Measurements from ENCODE around the gene TRIM22.
"Not testable (repeated sequence)": the region's sequence is repeated elsewhere in the genome, so short reads cannot be mapped to it uniquely, and the experiment has no call there.

The TRIM22 gene

DNA sequence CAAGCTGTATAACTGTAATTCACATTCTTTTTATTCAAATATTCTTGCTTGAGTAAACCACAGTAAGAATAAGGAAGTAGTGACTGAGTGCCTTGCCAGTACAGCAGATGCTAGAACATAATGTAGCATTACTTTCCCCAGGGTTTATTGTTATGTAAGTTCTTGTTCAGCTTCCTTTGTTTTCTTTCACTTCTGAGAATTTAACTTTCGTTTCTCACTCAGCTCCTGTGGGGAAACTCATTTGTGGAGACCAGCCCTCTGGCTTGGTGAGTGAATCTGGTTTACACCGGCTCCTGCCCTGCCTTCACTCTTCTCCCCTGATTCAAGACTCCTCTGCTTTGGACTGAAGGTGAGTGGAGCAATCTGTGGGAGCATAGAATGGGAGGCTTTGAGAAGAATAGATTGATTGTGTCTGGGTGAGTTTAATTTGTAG lies at the start of gene TRIM22:
Gene TRIM22 (plus strand): TSS at position 240 of the 433 bp plus-strand sequence. CDS start 6,443 bp downstream, outside the sequence.
- no peak within 1 kb of the TSS for H3K27ac ChIP-seq
- no peaks in the 10 kb centered on the region for H3K36me3 ChIP-seq (ENCODE audit: insufficient read depth, low read length)
- TF ChIP-seq POLR2AphosphoS5 (IDR thresholded peaks at IDR 0.05; ENCODE audit: borderline replicate concordance, low read depth, low read length): no peak
- TF ChIP-seq FOXP2 (optimal IDR thresholded peaks at IDR 0.05; ENCODE audit: control extremely low read depth, extremely low read length, insufficient read depth): no peak
- no peak for TF ChIP-seq EZH2 (IDR thresholded peaks at IDR 0.05)
- H3K9ac ChIP-seq (ENCODE audit: insufficient read length): peak within 1 kb of the TSS; percentile 4
- no peak for DNase-seq (ENCODE audit: low read depth, low spot score)
- no peak within 1 kb of the TSS for H3K4me3 ChIP-seq
- H3K9me3 ChIP-seq (ENCODE audit: low read depth, low read length): no peaks in the 10 kb centered on the region

DNA sequence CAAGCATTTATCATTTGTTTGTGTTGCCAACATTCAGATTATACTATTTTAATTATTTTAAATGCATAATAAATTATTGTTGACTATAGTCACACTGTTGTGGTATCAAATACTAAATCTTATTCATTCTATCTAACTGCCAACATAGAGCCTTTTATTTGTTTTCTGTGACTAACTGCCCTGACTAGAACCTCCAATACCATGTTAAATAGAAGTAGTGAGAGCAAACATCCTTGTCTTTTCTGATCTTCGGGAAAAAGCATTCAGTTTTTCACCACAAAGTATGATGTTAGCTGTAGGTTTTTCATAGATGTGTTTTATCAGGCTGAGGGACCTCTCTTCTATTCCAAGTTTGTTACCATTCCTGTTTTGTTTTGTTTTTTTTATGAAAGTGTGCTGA lies 49.6 kb upstream of the TRIM22 start:
- no peak overlapping the region for H3K9ac ChIP-seq (ENCODE audit: insufficient read length)
- no peaks in the 10 kb centered on the region for H3K9me3 ChIP-seq (ENCODE audit: low read depth, low read length)
- no peak for DNase-seq (ENCODE audit: low read depth, low spot score)
- no peak overlapping the region for H3K4me3 ChIP-seq
- no peak overlapping the region for H3K27ac ChIP-seq
- H3K36me3 ChIP-seq (ENCODE audit: insufficient read depth, low read length): no peaks in the 10 kb centered on the region
- no peak for TF ChIP-seq FOXP2 (optimal IDR thresholded peaks at IDR 0.05; ENCODE audit: control extremely low read depth, extremely low read length, insufficient read depth)
- no peak for TF ChIP-seq EZH2 (IDR thresholded peaks at IDR 0.05)
- no peak for TF ChIP-seq POLR2AphosphoS5 (IDR thresholded peaks at IDR 0.05; ENCODE audit: borderline replicate concordance, low read depth, low read length)

- Histone ChIP-seq H3K27ac (no peak overlapping the region), H3K36me3 (ENCODE audit: insufficient read depth, low read length) (no peaks in the 10 kb centered on the region), H3K4me3 (no peak overlapping the region), H3K9ac (ENCODE audit: insufficient read length) (no peak overlapping the region), H3K9me3 (ENCODE audit: low read depth, low read length) (no peaks in the 10 kb centered on the region)
- no peak for DNase-seq (ENCODE audit: low read depth, low spot score)
- TF ChIP-seq POLR2AphosphoS5 (IDR thresholded peaks at IDR 0.05; ENCODE audit: borderline replicate concordance, low read depth, low read length) (no peak), FOXP2 (optimal IDR thresholded peaks at IDR 0.05; ENCODE audit: control extremely low read depth, extremely low read length, insufficient read depth) (no peak), EZH2 (IDR thresholded peaks at IDR 0.05) (no peak)
Observed at GRCh38 chr11:5643585-5643984, 46.0 kb upstream of the TRIM22 start.

DNA sequence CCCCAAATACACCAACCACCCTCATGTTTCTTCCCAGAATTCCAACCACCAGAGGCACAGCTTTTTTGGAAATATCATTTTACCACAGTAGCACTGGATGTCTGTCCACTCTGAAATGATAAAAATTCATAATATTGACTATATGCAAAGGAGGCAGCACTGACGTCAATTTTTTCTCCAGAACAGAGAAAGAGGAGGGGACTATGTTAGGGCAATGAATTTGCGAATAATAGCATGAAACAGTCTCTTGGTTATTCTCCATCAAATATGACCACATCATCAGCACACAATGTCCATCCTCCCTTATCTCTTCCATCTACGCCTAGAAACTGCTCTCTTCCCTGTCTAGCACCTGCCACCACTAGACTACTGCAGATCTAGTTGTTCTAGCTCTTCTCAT lies 43.5 kb upstream of the TRIM22 start:
- Histone ChIP-seq H3K9me3 (ENCODE audit: low read depth, low read length) (no peaks in the 10 kb centered on the region), H3K9ac (ENCODE audit: insufficient read length) (no peak overlapping the region), H3K36me3 (ENCODE audit: insufficient read depth, low read length) (no peaks in the 10 kb centered on the region), H3K27ac (no peak overlapping the region), H3K4me3 (no peak overlapping the region)
- no peak for DNase-seq (ENCODE audit: low read depth, low spot score)
- TF ChIP-seq EZH2 (IDR thresholded peaks at IDR 0.05) (no peak), FOXP2 (optimal IDR thresholded peaks at IDR 0.05; ENCODE audit: control extremely low read depth, extremely low read length, insufficient read depth) (no peak), POLR2AphosphoS5 (IDR thresholded peaks at IDR 0.05; ENCODE audit: borderline replicate concordance, low read depth, low read length) (no peak)

DNA sequence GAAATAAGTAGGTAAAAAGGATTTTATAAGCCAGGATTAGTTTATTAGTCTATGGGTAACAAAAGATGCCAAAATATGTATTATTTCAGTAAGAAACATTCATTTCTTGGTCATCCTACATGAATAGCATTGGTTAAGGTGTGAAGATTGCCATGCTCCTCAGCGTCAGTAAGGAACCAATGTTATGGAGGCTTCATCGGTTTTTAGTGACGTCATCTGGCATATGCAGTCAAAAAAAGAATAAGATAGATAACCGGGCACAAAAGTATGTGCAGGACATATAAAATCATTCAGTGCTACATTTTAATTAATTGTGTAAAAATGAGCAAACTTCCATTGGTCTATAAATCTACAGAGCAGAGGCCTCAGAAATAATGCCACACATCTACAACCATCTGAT lies 34.1 kb upstream of the TRIM22 start:
- Histone ChIP-seq H3K27ac (no peak overlapping the region), H3K4me3 (no peak overlapping the region), H3K36me3 (ENCODE audit: insufficient read depth, low read length) (no peaks in the 10 kb centered on the region), H3K9me3 (ENCODE audit: low read depth, low read length) (no peaks in the 10 kb centered on the region), H3K9ac (ENCODE audit: insufficient read length) (no peak overlapping the region)
- TF ChIP-seq POLR2AphosphoS5 (IDR thresholded peaks at IDR 0.05; ENCODE audit: borderline replicate concordance, low read depth, low read length) (no peak), EZH2 (IDR thresholded peaks at IDR 0.05) (no peak), FOXP2 (optimal IDR thresholded peaks at IDR 0.05; ENCODE audit: control extremely low read depth, extremely low read length, insufficient read depth) (no peak)
- no peak for DNase-seq (ENCODE audit: low read depth, low spot score)

- H3K27ac ChIP-seq; H3K4me3 ChIP-seq; DNase-seq (ENCODE audit: low read depth, low spot score); H3K36me3 ChIP-seq (ENCODE audit: insufficient read depth, low read length); H3K9me3 ChIP-seq (ENCODE audit: low read depth, low read length); H3K9ac ChIP-seq (ENCODE audit: insufficient read length): not testable (repeated sequence)
Observed at GRCh38 chr11:5656956-5657355, 32.6 kb upstream of the TRIM22 start.

GRCh38 chr11:5658318-5658717 lies 31.3 kb upstream of the TRIM22 start:
- Histone ChIP-seq H3K4me3 (no peak overlapping the region), H3K27ac (no peak overlapping the region), H3K9ac (ENCODE audit: insufficient read length) (no peak overlapping the region), H3K36me3 (ENCODE audit: insufficient read depth, low read length) (no peaks in the 10 kb centered on the region), H3K9me3 (ENCODE audit: low read depth, low read length) (no peaks in the 10 kb centered on the region)
- no peak for TF ChIP-seq EZH2 (IDR thresholded peaks at IDR 0.05)
- TF ChIP-seq FOXP2 (optimal IDR thresholded peaks at IDR 0.05; ENCODE audit: control extremely low read depth, extremely low read length, insufficient read depth): no peak
- TF ChIP-seq POLR2AphosphoS5 (IDR thresholded peaks at IDR 0.05; ENCODE audit: borderline replicate concordance, low read depth, low read length): no peak
- no peak for DNase-seq (ENCODE audit: low read depth, low spot score)

DNA sequence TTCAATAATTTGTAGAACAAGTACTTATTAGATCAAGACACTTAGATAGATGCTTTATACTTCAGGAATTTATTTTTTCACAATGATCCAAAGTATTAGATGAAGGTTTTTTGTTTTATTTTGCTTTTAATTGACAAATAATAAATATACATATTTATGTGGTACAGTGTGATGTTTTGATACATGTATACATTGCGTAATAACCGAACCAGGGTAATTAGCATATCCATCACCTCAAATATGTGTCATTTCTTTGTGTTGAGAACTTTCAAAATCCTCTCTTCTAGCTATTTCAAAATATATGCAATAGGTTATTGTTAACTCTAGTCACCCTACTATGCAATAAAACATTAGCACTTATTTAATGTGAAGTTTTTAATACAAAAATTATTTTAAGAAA lies 26.1 kb upstream of the TRIM22 start:
- TF ChIP-seq EZH2 (IDR thresholded peaks at IDR 0.05): no peak
- no peak for TF ChIP-seq FOXP2 (optimal IDR thresholded peaks at IDR 0.05; ENCODE audit: control extremely low read depth, extremely low read length, insufficient read depth)
- TF ChIP-seq POLR2AphosphoS5 (IDR thresholded peaks at IDR 0.05; ENCODE audit: borderline replicate concordance, low read depth, low read length): no peak
- Histone ChIP-seq H3K4me3 (no peak overlapping the region), H3K9ac (ENCODE audit: insufficient read length) (no peak overlapping the region), H3K36me3 (ENCODE audit: insufficient read depth, low read length) (peaks cover 14% of the 10 kb centered on the region), H3K9me3 (ENCODE audit: low read depth, low read length) (no peaks in the 10 kb centered on the region), H3K27ac (no peak overlapping the region)
- DNase-seq (ENCODE audit: low read depth, low spot score): no peak

- Histone ChIP-seq H3K9ac (ENCODE audit: insufficient read length) (no peak overlapping the region), H3K27ac (no peak overlapping the region), H3K36me3 (ENCODE audit: insufficient read depth, low read length) (peaks cover 23% of the 10 kb centered on the region), H3K9me3 (ENCODE audit: low read depth, low read length) (no peaks in the 10 kb centered on the region), H3K4me3 (no peak overlapping the region)
- no peak for TF ChIP-seq POLR2AphosphoS5 (IDR thresholded peaks at IDR 0.05; ENCODE audit: borderline replicate concordance, low read depth, low read length)
- no peak for TF ChIP-seq EZH2 (IDR thresholded peaks at IDR 0.05)
- no peak for DNase-seq (ENCODE audit: low read depth, low spot score)
Observed at GRCh38 chr11:5665051-5665570, 24.5 kb upstream of the TRIM22 start.
